H9 (cell line): Measurements from ENCODE around the gene LDLR. TPM values are rescaled to one million over a fixed set of nuclear protein-coding genes. Genes with fewer than 3 reads are reported as not detected.
A peak's percentile ranks its signal among the peaks of the same experiment; 100 is the strongest.

Source experiments
- DNase-seq: peaks from one replicate; pipeline ENCODE4 v3.0.0-alpha.2; 2017
- H2AFZ ChIP-seq: one replicate; pipeline ENCODE4 v1.6.1; 2013; ENCODE audit warnings: mild to moderate bottlenecking, low read length, control low read depth, moderate library complexity
- H2AK5ac ChIP-seq: 2 replicates; pipeline ENCODE4 v1.6.1; 2013; ENCODE audit warnings: low read length, control low read depth, mixed read lengths; ENCODE audit not compliant: insufficient read length
- H2BK120ac ChIP-seq: one replicate; pipeline ENCODE4 v1.6.1; 2013; ENCODE audit warnings: low read depth, mild to moderate bottlenecking, low read length, control low read depth, inconsistent platforms; ENCODE audit not compliant: poor library complexity, severe bottlenecking
- H2BK12ac ChIP-seq: 2 replicates; pipeline ENCODE4 v1.6.1; 2013; ENCODE audit warnings: low read length, control low read depth, mixed read lengths, low read depth; ENCODE audit not compliant: insufficient read length
- H2BK15ac ChIP-seq: 2 replicates; pipeline ENCODE4 v1.6.1; 2013; ENCODE audit warnings: low read depth, low read length, control low read depth
- H2BK20ac ChIP-seq: one replicate; pipeline ENCODE4 v1.6.1; 2013; ENCODE audit warnings: low read depth, mild to moderate bottlenecking, low read length, control low read depth, inconsistent platforms; ENCODE audit not compliant: poor library complexity, severe bottlenecking
- H2BK5ac ChIP-seq: 2 replicates; pipeline ENCODE4 v1.6.1; 2013; ENCODE audit warnings: low read length, control low read depth, mixed read lengths; ENCODE audit not compliant: insufficient read length
- H3K14ac ChIP-seq: 2 replicates; pipeline ENCODE4 v1.6.1; 2013; ENCODE audit warnings: low read length, control low read depth; ENCODE audit not compliant: insufficient read depth
- H3K18ac ChIP-seq: 2 replicates; pipeline ENCODE4 v1.6.1; 2013; ENCODE audit warnings: low read depth, mild to moderate bottlenecking, mixed read lengths, low read length, control low read depth; ENCODE audit not compliant: insufficient read length
- H3K23ac ChIP-seq: 2 replicates; pipeline ENCODE4 v1.6.1; 2013; ENCODE audit warnings: low read length, control low read depth, mixed read lengths, low read depth; ENCODE audit not compliant: insufficient read length
- H3K23me2 ChIP-seq: 2 replicates; pipeline ENCODE4 v1.6.1; 2013; ENCODE audit warnings: low read depth, mild to moderate bottlenecking, mixed read lengths, low read length, control low read depth; ENCODE audit not compliant: insufficient read length, poor library complexity, severe bottlenecking
- H3K27ac ChIP-seq: 2 replicates; pipeline ENCODE4 v1.5.1; 2013; ENCODE audit warnings: low read length, control low read depth, mixed read lengths, low read depth; ENCODE audit not compliant: insufficient read length
- H3K27me3 ChIP-seq: 2 replicates; pipeline ENCODE4 v1.6.1; 2013; ENCODE audit warnings: low read length, control low read depth, inconsistent platforms; ENCODE audit not compliant: insufficient read depth
- H3K4ac ChIP-seq: 2 replicates; pipeline ENCODE4 v1.6.1; 2013; ENCODE audit warnings: low read depth, mild to moderate bottlenecking, control low read depth, inconsistent platforms, low read length, moderate library complexity
- H3K4me1 ChIP-seq: 2 replicates; pipeline ENCODE4 v1.6.1; 2013; ENCODE audit warnings: low read length, control low read depth, inconsistent platforms; ENCODE audit not compliant: insufficient read depth
- H3K4me2 ChIP-seq: 2 replicates; pipeline ENCODE4 v1.6.1; 2013; ENCODE audit warnings: low read length, control low read depth, mixed read lengths; ENCODE audit not compliant: insufficient read length, insufficient read depth
- H3K56ac ChIP-seq: 2 replicates; pipeline ENCODE4 v1.6.1; 2013; ENCODE audit warnings: low read depth, mild to moderate bottlenecking, mixed read lengths, low read length, control low read depth; ENCODE audit not compliant: insufficient read length
- H3K79me1 ChIP-seq: 2 replicates; pipeline ENCODE4 v1.6.1; 2013; ENCODE audit warnings: low read depth, mild to moderate bottlenecking, moderate library complexity, low read length, control low read depth, inconsistent platforms; ENCODE audit not compliant: insufficient read depth, poor library complexity, severe bottlenecking
- H3K79me2 ChIP-seq: 2 replicates; pipeline ENCODE4 v1.6.1; 2013; ENCODE audit warnings: low read length, control low read depth, inconsistent platforms; ENCODE audit not compliant: insufficient read depth
- H3K9ac ChIP-seq: 2 replicates; pipeline ENCODE4 v1.6.1; 2013; ENCODE audit warnings: low read length, control low read depth, mixed read lengths; ENCODE audit not compliant: insufficient read length; ENCODE audit errors: extremely low read depth
- H3K9me3 ChIP-seq: one replicate; pipeline ENCODE4 v1.6.1; 2013; ENCODE audit warnings: low read depth, low read length, inconsistent platforms; ENCODE audit not compliant: control insufficient read depth
- H3T11ph ChIP-seq: one replicate; pipeline ENCODE4 v1.6.1; 2013; ENCODE audit warnings: mild to moderate bottlenecking, low read length, control low read depth, inconsistent platforms
- H4K20me1 ChIP-seq: one replicate; pipeline ENCODE4 v1.6.1; 2013; ENCODE audit not compliant: control insufficient read depth, insufficient read length, insufficient read depth
- H4K5ac ChIP-seq: 2 replicates; pipeline ENCODE4 v1.6.1; 2013; ENCODE audit warnings: low read depth, mild to moderate bottlenecking, mixed read lengths, low read length, control low read depth; ENCODE audit not compliant: insufficient read length
- H4K8ac ChIP-seq: replicated peaks from 2 replicates; pipeline ENCODE4 v1.6.1; 2013; ENCODE audit warnings: low read length, control low read depth, mixed read lengths, low read depth; ENCODE audit not compliant: insufficient read length
- H4K91ac ChIP-seq: 2 replicates; pipeline ENCODE4 v1.6.1; 2013; ENCODE audit warnings: low read depth, mild to moderate bottlenecking, moderate library complexity, mixed read lengths, low read length, control low read depth; ENCODE audit not compliant: insufficient read length
- H3K27ac Mint-ChIP-seq, 3 experiments: 2 replicates in 2 of 3; 3 replicates in 1 of 3; pipeline ENCODE4 v1.8.0; 2020 to 2021; ENCODE audit warnings: mixed read lengths in 3 of 3, mild to moderate bottlenecking in 1 of 3, moderate library complexity in 1 of 3
- H3K27me3 Mint-ChIP-seq: 2 replicates; pipeline ENCODE4 v1.8.0; 2021; ENCODE audit warnings: low read depth, mild to moderate bottlenecking, moderate library complexity, mixed read lengths
- H3K36me3 Mint-ChIP-seq, 3 experiments: 2 replicates in 2 of 3; 3 replicates in 1 of 3; pipeline ENCODE4 v1.8.0; 2020 to 2021; ENCODE audit warnings: low read depth in 3 of 3, mixed read lengths in 3 of 3; ENCODE audit not compliant: insufficient read depth in 1 of 3
- H3K4me1 Mint-ChIP-seq, 2 experiments: 2 replicates each; pipeline ENCODE4 v1.8.0; 2020; ENCODE audit warnings: mixed read lengths in 2 of 2
- H3K4me3 Mint-ChIP-seq, 2 experiments: 2 replicates in 1 of 2; 3 replicates in 1 of 2; pipeline ENCODE4 v1.8.0; 2020 to 2021; ENCODE audit warnings: mild to moderate bottlenecking in 2 of 2, mixed read lengths in 2 of 2, moderate library complexity in 1 of 2
- H3K9me3 Mint-ChIP-seq, 2 experiments: 2 replicates in 1 of 2; 3 replicates in 1 of 2; pipeline ENCODE4 v1.8.0; 2020; ENCODE audit warnings: mild to moderate bottlenecking in 2 of 2, mixed read lengths in 2 of 2, moderate library complexity in 1 of 2
- WGBS: extraction: QIAGEN DNeasy Blood & Tissue Kit; methylation state at CpG from one replicate; pipeline ENCODE4 v1.1.7; 2013; ENCODE audit warnings: missing lambda C conversion rate, low lambda C conversion rate, mixed read lengths; ENCODE audit not compliant: insufficient read length; ENCODE audit errors: extremely low coverage; 5-methylcytosine and 5-hydroxymethylcytosine counted together
- total RNA-seq: library from RNA; stranded (reverse); gene quantifications from 2 replicates; pipeline ENCODE4 v1.2.1, GENCODE V29; 2021
- TF ChIP-seq, protein P1 (sequence below): fragments of 200-600 bp; sonication (generic); conservative IDR thresholded peaks from 3 replicates; pipeline ENCODE4 v1.8.0; 2021; ENCODE audit warnings: antibody characterized with exemption, mild to moderate bottlenecking

Gene LDLR
- total RNA-seq, 1 experiment from 2014 or later: 92.7 TPM

DNA sequence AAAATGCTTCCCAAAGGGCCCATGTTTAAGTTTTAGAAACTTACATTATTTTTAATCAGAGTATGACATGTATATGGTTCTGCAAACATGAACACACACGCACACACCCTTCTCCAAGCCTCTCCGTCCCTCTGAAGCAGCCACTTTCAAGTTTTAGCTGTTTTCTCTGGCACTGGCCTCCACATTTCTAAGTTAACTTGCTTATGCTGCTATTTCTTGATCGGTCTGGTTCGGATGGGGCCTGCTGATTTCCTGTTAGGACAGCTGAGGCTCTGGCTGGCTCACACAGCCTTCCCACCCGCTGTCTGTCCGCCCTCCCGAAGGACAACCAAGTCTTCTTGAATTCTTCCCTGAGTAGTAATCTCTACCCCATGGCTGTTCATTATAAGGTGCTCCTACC, 61.9 kb downstream of the LDLR start:
- Histone ChIP-seq H2AK5ac (no peak overlapping the region), H2BK15ac (no peak overlapping the region), H2AFZ (no peak overlapping the region), H3K23ac (no peak overlapping the region), H3K4me1 (no peaks in the 10 kb centered on the region; the same call in 1 of the 2 replicates), H2BK120ac (no peak overlapping the region), H4K5ac (no peak overlapping the region), H3K9ac (no peak overlapping the region), H4K20me1 (no peaks in the 10 kb centered on the region), H3K79me1 (peaks cover 8% of the 10 kb centered on the region), H4K91ac (no peak overlapping the region), H3K79me2 (peaks cover 6% of the 10 kb centered on the region; the same call in 1 of the 2 replicates), H2BK5ac (no peak overlapping the region), H3K56ac (no peak overlapping the region), H3K9me3 (no peaks in the 10 kb centered on the region), H3K4me2 (no peak overlapping the region), H2BK12ac (no peak overlapping the region), H3K23me2 (peaks cover 3% of the 10 kb centered on the region), H3K14ac (no peak overlapping the region), H3K27ac (no peak overlapping the region), H2BK20ac (no peak overlapping the region), H3K18ac (no peak overlapping the region), H4K8ac (no peak overlapping the region), H3T11ph (no peak overlapping the region), H3K27me3 (no peaks in the 10 kb centered on the region), H3K4ac (no peak overlapping the region)
- Mint-ChIP-seq H3K4me3 (no peak overlapping the region), H3K36me3 (peaks cover 12 to 47% (median 47%) of the 10 kb centered on the region in 3 experiments), H3K9me3 (no peaks in the 10 kb centered on the region), H3K27ac (peak overlapping the region in 2 of 3 experiments; percentile 71 to 86; a peak in 2 of 7 replicates), H3K4me1 (peaks cover 9 to 10% of the 10 kb centered on the region in 2 experiments), H3K27me3 (no peaks in the 10 kb centered on the region)
- DNase-seq: no peak
- TF ChIP-seq, protein P1, sequence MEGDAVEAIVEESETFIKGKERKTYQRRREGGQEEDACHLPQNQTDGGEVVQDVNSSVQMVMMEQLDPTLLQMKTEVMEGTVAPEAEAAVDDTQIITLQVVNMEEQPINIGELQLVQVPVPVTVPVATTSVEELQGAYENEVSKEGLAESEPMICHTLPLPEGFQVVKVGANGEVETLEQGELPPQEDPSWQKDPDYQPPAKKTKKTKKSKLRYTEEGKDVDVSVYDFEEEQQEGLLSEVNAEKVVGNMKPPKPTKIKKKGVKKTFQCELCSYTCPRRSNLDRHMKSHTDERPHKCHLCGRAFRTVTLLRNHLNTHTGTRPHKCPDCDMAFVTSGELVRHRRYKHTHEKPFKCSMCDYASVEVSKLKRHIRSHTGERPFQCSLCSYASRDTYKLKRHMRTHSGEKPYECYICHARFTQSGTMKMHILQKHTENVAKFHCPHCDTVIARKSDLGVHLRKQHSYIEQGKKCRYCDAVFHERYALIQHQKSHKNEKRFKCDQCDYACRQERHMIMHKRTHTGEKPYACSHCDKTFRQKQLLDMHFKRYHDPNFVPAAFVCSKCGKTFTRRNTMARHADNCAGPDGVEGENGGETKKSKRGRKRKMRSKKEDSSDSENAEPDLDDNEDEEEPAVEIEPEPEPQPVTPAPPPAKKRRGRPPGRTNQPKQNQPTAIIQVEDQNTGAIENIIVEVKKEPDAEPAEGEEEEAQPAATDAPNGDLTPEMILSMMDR: no peak
- WGBS: no CpG with 5 or more reads among the region's 7 CpGs
